ENCODE results near the gene DIP2A.
"Not testable (repeated sequence)": the region's sequence is repeated elsewhere in the genome, so short reads cannot be mapped to it uniquely, and the experiment has no call there.

Gene DIP2A

DNA sequence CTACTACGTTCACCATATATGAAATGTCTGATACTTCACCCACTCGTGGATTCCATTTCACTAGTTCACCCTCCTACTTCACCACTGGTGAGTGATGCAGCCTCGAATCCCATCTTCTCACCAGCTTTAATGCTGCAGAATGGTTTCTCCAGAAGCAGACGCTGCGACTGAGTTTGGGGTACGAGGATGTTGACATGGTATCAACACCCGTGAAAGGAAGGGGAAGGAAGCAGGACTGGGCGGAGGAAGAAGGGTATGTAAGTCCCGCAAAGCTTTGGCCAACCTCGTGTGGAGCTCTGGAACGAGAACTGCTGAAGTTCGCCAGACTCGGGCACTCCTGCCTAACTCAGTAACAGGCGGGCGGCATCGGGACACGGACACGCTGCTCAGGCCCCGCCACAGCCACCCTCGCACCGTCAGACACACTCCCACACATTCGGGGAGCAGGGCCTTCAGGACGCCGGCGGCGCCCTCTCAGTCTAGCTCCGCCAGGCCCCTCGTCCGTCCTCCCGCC lies 833 bp upstream of the DIP2A start:
- TF ChIP-seq, protein P1, sequence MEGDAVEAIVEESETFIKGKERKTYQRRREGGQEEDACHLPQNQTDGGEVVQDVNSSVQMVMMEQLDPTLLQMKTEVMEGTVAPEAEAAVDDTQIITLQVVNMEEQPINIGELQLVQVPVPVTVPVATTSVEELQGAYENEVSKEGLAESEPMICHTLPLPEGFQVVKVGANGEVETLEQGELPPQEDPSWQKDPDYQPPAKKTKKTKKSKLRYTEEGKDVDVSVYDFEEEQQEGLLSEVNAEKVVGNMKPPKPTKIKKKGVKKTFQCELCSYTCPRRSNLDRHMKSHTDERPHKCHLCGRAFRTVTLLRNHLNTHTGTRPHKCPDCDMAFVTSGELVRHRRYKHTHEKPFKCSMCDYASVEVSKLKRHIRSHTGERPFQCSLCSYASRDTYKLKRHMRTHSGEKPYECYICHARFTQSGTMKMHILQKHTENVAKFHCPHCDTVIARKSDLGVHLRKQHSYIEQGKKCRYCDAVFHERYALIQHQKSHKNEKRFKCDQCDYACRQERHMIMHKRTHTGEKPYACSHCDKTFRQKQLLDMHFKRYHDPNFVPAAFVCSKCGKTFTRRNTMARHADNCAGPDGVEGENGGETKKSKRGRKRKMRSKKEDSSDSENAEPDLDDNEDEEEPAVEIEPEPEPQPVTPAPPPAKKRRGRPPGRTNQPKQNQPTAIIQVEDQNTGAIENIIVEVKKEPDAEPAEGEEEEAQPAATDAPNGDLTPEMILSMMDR (IDR thresholded peaks at IDR 0.05; ENCODE audit: control insufficient read depth, insufficient read depth, low read depth, low read length, missing control alignments) = no peak
- H3K4me3 ChIP-seq (ENCODE audit: control insufficient read depth, low read depth, low read length) = peak overlapping the region; percentile 75
- DNase-seq (ENCODE audit: low read depth) = no peak

DNA sequence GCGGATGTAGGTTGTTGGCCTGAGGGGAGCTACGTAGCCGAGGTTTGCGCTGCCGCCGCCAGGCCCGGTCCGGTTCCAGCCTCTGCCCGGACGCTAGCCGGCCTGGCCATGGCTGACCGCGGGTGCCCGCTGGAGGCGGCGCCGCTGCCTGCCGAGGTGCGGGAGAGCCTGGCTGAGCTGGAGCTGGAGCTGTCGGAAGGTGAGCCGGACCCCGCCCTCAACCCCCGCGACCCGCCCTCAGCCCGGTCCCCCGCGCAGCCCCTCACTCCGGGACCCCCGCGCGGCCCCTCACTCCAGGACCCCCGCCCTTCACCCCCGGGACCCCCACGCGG lies 299 bp downstream of the DIP2A start:
- DNase-seq (ENCODE audit: low read depth) = no peak
- TF ChIP-seq, protein P1 (IDR thresholded peaks at IDR 0.05; ENCODE audit: control insufficient read depth, insufficient read depth, low read depth, low read length, missing control alignments) = no peak
- H3K4me3 ChIP-seq (ENCODE audit: control insufficient read depth, low read depth, low read length) = peak overlapping the region; percentile 82

DNA sequence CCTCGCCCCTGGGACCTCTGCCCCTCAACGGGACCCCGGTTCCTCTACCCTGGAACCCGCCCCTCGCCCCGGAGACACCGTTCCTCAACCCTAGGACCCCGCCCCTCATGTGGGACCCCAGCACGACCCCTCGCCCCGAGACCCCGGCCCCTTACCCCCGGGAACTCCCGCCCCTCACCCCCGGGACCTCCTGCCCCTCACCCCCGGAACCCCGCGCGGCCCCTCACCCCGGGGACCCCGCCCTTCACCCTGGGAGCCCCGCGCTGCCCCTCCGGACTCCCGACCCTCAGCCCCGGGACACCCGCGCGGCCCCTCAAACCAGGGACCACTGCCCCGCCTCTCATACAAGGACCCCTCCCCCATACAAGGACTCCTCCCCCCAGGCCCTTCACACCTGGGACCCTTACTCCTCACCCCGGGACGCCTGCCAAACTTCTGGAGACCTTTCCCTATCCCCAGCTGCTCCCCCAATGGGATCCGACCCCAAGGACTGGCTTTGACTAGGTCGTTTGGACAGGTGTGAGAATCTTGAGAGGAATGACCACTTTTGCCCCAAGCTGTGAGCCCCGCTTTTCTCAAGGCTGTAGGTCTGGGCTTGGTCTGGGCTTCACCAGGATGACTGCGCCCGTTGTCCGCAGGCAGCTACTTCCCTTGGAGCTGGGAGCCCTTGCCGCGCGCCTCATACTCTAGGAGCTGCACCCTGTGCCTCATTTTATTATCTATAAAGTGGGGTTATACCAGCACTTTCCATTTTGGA lies 843 bp downstream of the DIP2A start:
- TF ChIP-seq, protein P1 (IDR thresholded peaks at IDR 0.05; ENCODE audit: control insufficient read depth, insufficient read depth, low read depth, low read length, missing control alignments) = no peak
- peak overlapping the region; percentile 82 for H3K4me3 ChIP-seq (ENCODE audit: control insufficient read depth, low read depth, low read length)
- DNase-seq (ENCODE audit: low read depth) = no peak

DNA sequence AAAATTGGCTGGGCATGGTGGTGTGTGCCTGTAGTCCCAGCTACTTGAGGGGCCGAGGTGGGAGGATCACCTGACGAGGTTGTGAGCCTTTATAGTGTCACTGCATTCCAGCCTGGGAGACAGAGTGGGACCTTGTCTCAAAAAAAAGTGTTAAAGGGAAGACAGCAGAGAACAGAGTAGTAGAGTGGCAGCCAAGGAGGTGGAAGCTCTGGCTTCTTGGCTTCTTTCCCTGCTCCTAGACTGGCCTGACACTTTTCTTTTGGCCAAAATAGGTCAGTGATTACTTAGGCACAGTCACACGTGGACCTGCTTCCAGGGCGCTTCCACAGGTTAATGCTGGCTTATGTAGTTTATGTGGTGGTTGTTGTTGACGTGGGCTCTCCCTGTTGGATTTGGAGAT lies 3.2 kb downstream of the DIP2A start:
- DNase-seq (ENCODE audit: low read depth) = no peak
- TF ChIP-seq, protein P1 (IDR thresholded peaks at IDR 0.05; ENCODE audit: control insufficient read depth, insufficient read depth, low read depth, low read length, missing control alignments) = no peak
- no peak overlapping the region for H3K4me3 ChIP-seq (ENCODE audit: control insufficient read depth, low read depth, low read length)

DNA sequence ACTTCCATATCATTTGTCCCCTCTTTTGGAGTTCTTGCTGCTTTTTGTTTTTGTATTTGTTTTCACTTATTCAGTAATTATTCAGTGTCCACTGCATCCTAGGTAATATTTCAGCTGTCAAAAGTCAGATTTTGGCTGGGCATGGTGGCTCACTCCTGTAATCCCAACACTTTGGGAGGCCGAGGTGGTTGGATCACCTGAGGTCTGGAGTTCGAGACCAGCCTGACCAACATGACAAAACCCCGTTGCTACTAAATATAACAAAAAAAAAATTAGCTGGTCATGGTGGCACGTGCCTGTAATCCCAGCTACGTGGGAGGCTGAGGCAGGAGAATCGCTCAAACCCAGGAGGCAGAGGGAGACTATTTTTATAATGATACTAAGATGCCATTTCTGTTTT lies 6.5 kb downstream of the DIP2A start:
- not testable (repeated sequence) for H3K4me3 ChIP-seq (ENCODE audit: control insufficient read depth, low read depth, low read length); DNase-seq (ENCODE audit: low read depth)

DNA sequence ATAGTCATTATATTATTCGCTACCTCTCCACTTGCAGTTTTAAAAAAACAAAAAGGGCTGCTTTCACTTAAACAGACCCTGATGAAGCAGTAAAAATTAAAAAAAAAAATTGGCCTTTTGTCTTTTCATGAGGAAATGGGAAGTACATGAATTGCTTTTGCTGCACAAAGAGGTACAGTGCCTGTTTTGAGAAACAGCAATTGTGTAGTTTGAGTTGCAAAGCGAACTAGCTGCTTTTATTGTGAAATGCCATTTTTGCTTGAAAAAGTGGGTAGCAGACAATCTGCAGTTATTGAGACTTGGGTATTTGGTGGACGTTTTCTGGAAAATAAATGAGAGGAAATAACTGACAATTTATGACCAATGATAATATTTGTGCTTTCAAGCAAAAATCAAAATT lies 7.0 kb downstream of the DIP2A start:
- DNase-seq (ENCODE audit: low read depth) = no peak
- H3K4me3 ChIP-seq (ENCODE audit: control insufficient read depth, low read depth, low read length) = no peak overlapping the region
- TF ChIP-seq, protein P1 (IDR thresholded peaks at IDR 0.05; ENCODE audit: control insufficient read depth, insufficient read depth, low read depth, low read length, missing control alignments) = no peak

DNA sequence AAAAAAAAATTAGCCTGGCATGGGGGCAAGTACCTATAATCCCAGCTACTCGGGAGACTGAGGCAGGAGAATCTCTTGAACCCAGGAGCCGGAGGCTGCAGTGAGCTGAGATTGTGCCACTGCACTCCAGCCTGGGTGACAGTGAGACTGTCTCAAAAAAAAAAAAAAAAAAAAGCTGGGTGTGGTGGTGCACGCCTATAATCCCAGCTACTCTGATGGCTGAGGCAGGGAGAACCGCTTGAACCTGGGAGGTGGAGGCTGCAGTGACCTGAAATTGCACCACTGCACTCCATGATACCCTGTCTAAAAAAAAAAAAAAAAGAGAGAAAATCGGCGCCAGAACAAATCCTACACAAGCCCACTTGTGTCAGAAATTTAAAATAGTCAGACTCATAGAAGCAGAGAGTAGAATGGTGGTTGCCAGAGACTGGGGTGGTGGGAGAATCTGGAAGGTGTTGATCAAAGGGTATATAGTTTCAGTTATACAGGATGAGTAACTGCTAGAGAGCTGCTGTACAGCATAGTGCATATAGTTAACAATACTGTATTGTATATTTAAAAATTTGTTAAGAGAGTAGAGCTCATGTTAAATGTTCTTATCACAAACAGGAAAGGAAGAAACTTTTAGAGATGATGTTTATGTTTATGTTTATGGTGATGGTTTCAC lies 9.6 kb downstream of the DIP2A start:
- no peak for DNase-seq (ENCODE audit: low read depth)
- TF ChIP-seq, protein P1 (IDR thresholded peaks at IDR 0.05; ENCODE audit: control insufficient read depth, insufficient read depth, low read depth, low read length, missing control alignments) = no peak
- H3K4me3 ChIP-seq (ENCODE audit: control insufficient read depth, low read depth, low read length) = no peak overlapping the region

All from AG09309 (cell line).